T47D (cell line): ENCODE results near the gene PHF23.

Experiments used
- DNase-seq, 2 experiments: peaks; one replicate each; pipeline versions ENCODE4 v3.0.0 to v3.0.0-alpha.2; 2011 to 2012; ENCODE audit warnings: low read depth in 1 of 2, low spot score in 1 of 2
- JUND ChIP-seq: IDR thresholded peaks from 2 replicates; pipeline ENCODE4 v1.6.1; 2012; ENCODE audit warnings: low read depth
- in situ Hi-C: cut with HindIII; loops from 2 replicates; pipeline ENCODE4 v1.10.0; 2016; ENCODE audit warnings: low sequenced_read_pairs, low pct_unique_long_range_greater_than_20kb

The PHF23 gene

DNA sequence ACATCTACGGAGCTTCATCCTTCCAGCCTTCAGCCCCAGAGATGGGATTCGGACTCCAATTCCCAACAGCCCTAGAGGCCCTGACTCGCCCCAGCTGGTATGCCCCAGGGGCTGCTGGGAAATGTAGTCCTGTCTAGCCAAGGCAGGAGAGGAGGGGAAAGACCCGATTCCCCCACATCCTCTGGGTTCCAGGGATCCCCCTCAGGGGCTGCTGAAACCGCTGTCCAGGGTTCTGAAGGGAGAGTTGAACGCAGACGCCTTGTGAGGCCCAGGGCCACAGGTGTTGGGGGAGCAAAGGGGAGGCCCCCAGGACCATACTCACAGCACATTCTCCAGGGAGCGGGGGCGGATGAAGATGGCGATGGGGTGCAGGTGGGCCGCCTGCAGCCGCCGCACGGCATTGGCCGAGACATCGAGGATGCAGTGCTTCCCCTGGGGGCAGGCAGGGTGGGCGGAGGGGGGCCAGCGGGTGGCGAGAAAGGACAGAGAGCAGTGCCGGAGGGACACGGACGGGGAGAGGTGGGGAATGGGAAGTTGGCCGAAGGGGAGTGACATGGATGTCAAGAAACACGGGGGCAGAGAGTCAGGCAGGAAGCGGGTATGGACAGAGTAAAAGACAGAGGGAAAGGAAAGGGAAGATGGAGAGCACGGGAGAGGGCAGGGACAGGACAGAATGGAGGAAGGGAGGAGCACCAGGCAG, 47.5 kb downstream of the PHF23 start:
- DNase-seq, result peak; percentile 46 to 59
- no peak for TF ChIP-seq JUND
- in situ Hi-C loops, result no loop called here

DNA sequence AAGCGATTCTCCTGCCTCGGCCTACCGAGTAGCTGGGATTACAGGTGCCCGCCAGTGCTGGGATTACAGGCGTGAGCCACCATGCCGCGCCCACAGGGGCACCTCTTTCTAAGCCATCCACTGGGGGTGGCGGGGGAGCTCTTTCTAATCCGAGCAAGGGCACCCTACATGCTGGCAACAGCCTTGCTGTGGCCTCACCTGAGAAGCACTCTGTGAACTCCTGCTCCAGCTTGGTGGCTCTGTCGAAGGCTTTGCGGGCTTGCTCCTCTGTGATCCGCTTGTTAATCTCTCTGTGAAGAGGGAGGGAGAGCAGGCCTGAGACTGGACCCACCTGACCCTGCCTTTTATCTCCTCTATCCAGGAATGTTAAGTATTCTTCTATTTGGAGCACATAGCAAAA, 48.2 kb downstream of the PHF23 start:
- in situ Hi-C loops, result no loop called here
- DNase-seq, result no peak
- TF ChIP-seq JUND, result no peak

DNA sequence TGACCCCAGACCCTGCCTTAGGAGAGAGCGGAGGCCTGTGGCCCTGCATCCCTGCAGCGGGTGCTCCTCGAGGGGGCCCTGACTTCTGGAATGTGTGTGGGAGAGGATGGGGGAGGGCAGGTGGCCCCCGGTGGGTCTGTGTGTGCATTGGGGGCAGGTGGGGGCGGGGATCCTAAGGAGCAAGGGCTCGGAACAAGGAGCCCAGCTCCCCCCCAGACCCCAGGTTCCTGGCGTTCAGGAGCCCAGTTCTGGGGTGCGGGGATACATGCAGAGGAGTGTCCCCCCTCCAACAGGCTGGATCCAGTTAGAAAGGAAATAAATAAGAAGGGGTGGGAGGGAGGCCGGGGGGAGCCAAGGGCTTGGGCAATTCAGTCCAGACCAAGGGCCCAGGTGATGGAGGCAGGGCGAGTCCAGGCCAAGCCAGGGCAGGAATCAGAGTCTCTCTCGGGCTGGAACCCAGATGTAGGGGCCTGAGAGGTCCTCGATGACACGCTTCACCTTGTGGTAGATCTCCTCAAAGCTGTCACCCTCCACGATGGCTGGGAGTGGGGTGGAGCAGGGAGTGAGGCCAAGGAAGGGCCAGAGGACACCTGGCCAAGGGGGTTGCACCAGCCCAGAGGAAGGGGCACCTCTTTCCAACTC, 48.9 kb downstream of the PHF23 start:
- in situ Hi-C loops, result no loop called here
- TF ChIP-seq JUND, result no peak

DNA sequence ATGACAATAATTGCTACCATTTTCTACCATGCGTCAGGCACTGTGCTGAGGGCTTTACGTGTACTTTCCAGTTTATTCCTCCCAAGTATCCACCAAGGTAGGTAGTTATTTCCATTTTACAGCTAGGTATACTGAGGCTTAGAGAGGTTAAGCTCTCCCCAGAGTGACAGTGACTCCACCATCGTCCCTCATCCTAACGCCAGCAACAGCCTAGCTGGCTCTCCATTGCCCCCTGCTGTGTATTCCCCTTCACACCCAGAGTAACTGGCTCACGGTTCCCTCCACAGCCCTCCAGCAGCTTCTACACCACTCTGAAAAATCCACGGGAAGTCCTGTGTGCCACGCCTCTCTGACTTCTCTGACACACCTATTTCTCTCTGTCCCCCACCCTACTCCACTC, 53.0 kb downstream of the PHF23 start:
- DNase-seq, result no peak
- no peak for TF ChIP-seq JUND
- in situ Hi-C loops, result no loop called here

More for the DNA sequence above, 48.9 kb downstream of the PHF23 start:
- DNase-seq, result no peak
